Mesendoderm (in vitro differentiated cells): ENCODE data around the gene GALK2.

ENCODE experiments used
- DNase-seq: peaks from one replicate; pipeline ENCODE4 v3.0.0; 2013
- H2AK5ac ChIP-seq: 2 replicates; pipeline ENCODE4 v1.6.1; 2013; ENCODE audit warnings: low read length, inconsistent platforms
- H2BK120ac ChIP-seq: 2 replicates; pipeline ENCODE4 v1.6.1; 2013; ENCODE audit warnings: low read depth, mild to moderate bottlenecking, low read length, moderate library complexity, mixed read lengths
- H2BK15ac ChIP-seq: replicated peaks from 2 replicates; pipeline ENCODE4 v1.6.1; 2013; ENCODE audit warnings: low read depth, mild to moderate bottlenecking, moderate library complexity
- H2BK5ac ChIP-seq: 2 replicates; pipeline ENCODE4 v1.6.1; 2013; ENCODE audit warnings: low read length, inconsistent platforms
- H3K18ac ChIP-seq: 2 replicates; pipeline ENCODE4 v1.6.1; 2013; ENCODE audit warnings: mild to moderate bottlenecking, low read length, mixed read lengths
- H3K23ac ChIP-seq: one replicate; pipeline ENCODE4 v1.6.1; 2013; ENCODE audit warnings: low read length
- H3K27ac ChIP-seq: 2 replicates; pipeline ENCODE4 v1.5.1; 2013; ENCODE audit warnings: low read depth, mild to moderate bottlenecking, inconsistent platforms, low read length, moderate library complexity
- H3K27me3 ChIP-seq: 2 replicates; pipeline ENCODE4 v1.6.1; 2013; ENCODE audit warnings: low read length, control low read depth, mild to moderate bottlenecking, inconsistent platforms; ENCODE audit not compliant: insufficient read depth, poor library complexity
- H3K36me3 ChIP-seq: 2 replicates; pipeline ENCODE4 v1.6.1; 2013; ENCODE audit warnings: low read length, inconsistent platforms; ENCODE audit not compliant: control insufficient read depth, insufficient read depth
- H3K4ac ChIP-seq: one replicate; pipeline ENCODE4 v1.6.1; 2013; ENCODE audit warnings: low read depth, mild to moderate bottlenecking, low read length, moderate library complexity
- H3K4me1 ChIP-seq: 2 replicates; pipeline ENCODE4 v1.6.1; 2013; ENCODE audit warnings: low read depth, low read length, inconsistent platforms; ENCODE audit not compliant: control insufficient read depth
- H3K4me2 ChIP-seq: 2 replicates; pipeline ENCODE4 v1.6.1; 2013; ENCODE audit warnings: low read length
- H3K4me3 ChIP-seq: 2 replicates; pipeline ENCODE4 v1.5.1; 2013; ENCODE audit warnings: mild to moderate bottlenecking, low read length
- H3K56ac ChIP-seq: one replicate; pipeline ENCODE4 v1.6.1; 2013; ENCODE audit warnings: low read length
- H3K79me1 ChIP-seq: 2 replicates; pipeline ENCODE4 v1.6.1; 2013; ENCODE audit warnings: low read length, inconsistent platforms
- H3K79me2 ChIP-seq: 2 replicates; pipeline ENCODE4 v1.6.1; 2013; ENCODE audit warnings: mild to moderate bottlenecking, low read length; ENCODE audit not compliant: control insufficient read depth, insufficient read depth
- H3K9ac ChIP-seq: 2 replicates; pipeline ENCODE4 v1.6.1; 2013; ENCODE audit warnings: low read length, inconsistent platforms
- H4K5ac ChIP-seq: one replicate; pipeline ENCODE4 v1.6.1; 2013; ENCODE audit warnings: low read length
- H4K8ac ChIP-seq: one replicate; pipeline ENCODE4 v1.6.1; 2013; ENCODE audit warnings: low read depth, mild to moderate bottlenecking, control low read depth, low read length, moderate library complexity
- WGBS: extraction: QIAGEN DNeasy Blood & Tissue Kit; methylation state at CpG from one replicate; pipeline ENCODE4 v1.1.7; 2013; ENCODE audit warnings: low lambda C conversion rate, missing lambda C conversion rate; ENCODE audit not compliant: insufficient coverage; ENCODE audit errors: extremely low coverage; 5-methylcytosine and 5-hydroxymethylcytosine counted together

The GALK2 gene

DNA sequence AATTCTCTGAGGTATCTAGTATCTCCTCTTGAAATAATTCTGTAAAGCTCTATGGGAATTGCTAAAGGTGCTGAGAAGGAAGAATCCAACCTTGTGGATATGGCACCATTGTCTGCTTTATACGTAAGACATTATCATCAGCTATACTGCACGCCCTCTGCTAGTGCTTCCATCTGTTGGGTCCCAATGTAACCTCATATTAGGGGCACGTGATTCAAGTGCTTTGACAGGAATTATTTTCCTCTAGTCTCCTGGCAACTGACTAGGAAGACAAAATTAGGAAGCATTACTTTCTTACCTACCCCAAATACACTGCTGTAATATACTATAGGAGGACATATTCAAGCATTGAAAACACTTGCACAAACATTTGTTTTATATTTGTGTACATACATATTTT, 38.6 kb upstream of the GALK2 start:
- H3K4ac ChIP-seq: no peak overlapping the region
- DNase-seq: no peak
- H3K4me3 ChIP-seq: no peak overlapping the region
- no peak overlapping the region for H3K56ac ChIP-seq
- peaks cover 2% of the 10 kb centered on the region for H3K36me3 ChIP-seq
- H2BK15ac ChIP-seq: no peak overlapping the region
- H2AK5ac ChIP-seq: no peak overlapping the region
- H4K5ac ChIP-seq: no peak overlapping the region
- no peak overlapping the region for H4K8ac ChIP-seq
- H3K23ac ChIP-seq: no peak overlapping the region
- no peaks in the 10 kb centered on the region for H3K27me3 ChIP-seq
- H3K9ac ChIP-seq: no peak overlapping the region
- H3K79me1 ChIP-seq: no peaks in the 10 kb centered on the region
- no peak overlapping the region for H3K4me2 ChIP-seq
- H2BK5ac ChIP-seq: no peak overlapping the region
- WGBS: no CpG with 5 or more reads among the region's 3 CpGs
- no peak overlapping the region for H3K27ac ChIP-seq
- H3K4me1 ChIP-seq: no peaks in the 10 kb centered on the region
- H2BK120ac ChIP-seq: no peak overlapping the region
- H3K79me2 ChIP-seq: no peaks in the 10 kb centered on the region
- H3K18ac ChIP-seq: no peak overlapping the region

DNA sequence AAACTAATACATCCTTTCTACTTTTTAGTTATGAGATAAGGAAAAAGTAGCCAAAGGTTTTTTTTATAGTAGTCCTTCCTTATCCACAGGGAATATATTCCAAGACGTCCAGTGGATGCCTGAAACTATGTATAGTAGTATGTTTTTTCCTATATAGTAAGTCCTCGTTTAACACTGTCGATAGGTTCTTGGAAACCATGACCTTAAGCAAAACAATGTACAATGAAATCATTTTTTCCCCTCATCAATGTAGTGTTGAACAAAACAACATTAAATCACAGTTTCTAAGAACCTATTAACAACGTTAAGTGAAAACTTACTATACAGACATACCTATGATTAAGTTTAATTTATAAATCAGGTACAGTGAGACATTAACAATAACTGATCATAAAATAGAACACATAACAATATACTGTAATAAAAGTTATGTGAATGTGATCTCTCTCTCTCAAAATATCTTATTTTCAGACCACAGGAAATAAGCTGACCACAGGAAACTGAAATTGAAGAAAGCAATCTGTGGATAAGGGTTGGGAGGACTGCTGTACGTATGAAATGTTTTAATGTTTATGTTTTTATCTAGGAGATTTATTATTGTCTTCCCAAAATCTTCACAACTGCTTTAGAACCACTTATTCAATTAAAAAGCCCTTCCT, 35.2 kb upstream of the GALK2 start:
- H3K4ac ChIP-seq: no peak overlapping the region
- no peaks in the 10 kb centered on the region for H3K27me3 ChIP-seq
- no peak overlapping the region for H4K5ac ChIP-seq
- H3K79me1 ChIP-seq: no peaks in the 10 kb centered on the region
- H2BK120ac ChIP-seq: no peak overlapping the region
- no peak overlapping the region for H2AK5ac ChIP-seq
- H3K4me1 ChIP-seq: no peaks in the 10 kb centered on the region
- no peaks in the 10 kb centered on the region for H3K79me2 ChIP-seq
- no peak overlapping the region for H3K4me3 ChIP-seq
- H3K4me2 ChIP-seq: no peak overlapping the region
- no CpG with 5 or more reads among the region's 5 CpGs for WGBS
- no peak overlapping the region for H3K9ac ChIP-seq
- H3K36me3 ChIP-seq: no peaks in the 10 kb centered on the region
- H3K27ac ChIP-seq: no peak overlapping the region
- H3K56ac ChIP-seq: no peak overlapping the region
- no peak overlapping the region for H3K23ac ChIP-seq
- no peak overlapping the region for H2BK15ac ChIP-seq
- DNase-seq: no peak
- H4K8ac ChIP-seq: no peak overlapping the region
- no peak overlapping the region for H2BK5ac ChIP-seq
- no peak overlapping the region for H3K18ac ChIP-seq

DNA sequence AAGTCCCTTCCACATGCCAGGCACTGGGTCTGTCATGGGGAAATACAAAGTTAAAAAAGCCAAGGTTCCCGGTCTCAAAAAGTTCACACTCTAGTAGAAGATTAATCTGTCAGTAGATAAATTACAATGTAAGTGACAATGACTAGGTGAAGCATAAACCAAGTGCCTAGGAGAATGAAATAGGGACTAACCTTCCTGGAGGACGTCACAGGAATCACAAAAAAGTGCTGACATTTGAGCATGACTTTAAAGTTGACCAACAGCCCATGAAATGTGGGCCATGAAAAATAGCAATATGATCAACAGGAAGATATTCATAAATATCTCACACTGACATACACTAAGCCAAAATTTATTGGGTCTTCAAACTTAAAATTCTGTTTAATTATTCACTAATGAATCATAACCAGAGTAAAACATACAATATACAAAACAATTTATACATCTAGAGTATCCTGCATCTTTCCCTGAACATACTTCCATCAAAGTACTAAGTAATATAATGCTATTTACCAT, 34.6 kb upstream of the GALK2 start:
- Histone ChIP-seq H2BK15ac (no peak overlapping the region), H3K18ac (no peak overlapping the region), H4K5ac (no peak overlapping the region), H3K79me2 (no peaks in the 10 kb centered on the region), H2AK5ac (no peak overlapping the region), H3K4me2 (no peak overlapping the region), H3K9ac (no peak overlapping the region), H3K4me3 (no peak overlapping the region), H3K4me1 (no peaks in the 10 kb centered on the region), H3K27ac (no peak overlapping the region), H3K27me3 (no peaks in the 10 kb centered on the region), H3K36me3 (no peaks in the 10 kb centered on the region), H3K79me1 (no peaks in the 10 kb centered on the region), H3K4ac (no peak overlapping the region), H3K23ac (no peak overlapping the region), H3K56ac (no peak overlapping the region), H4K8ac (no peak overlapping the region), H2BK120ac (no peak overlapping the region), H2BK5ac (no peak overlapping the region)
- no CpG with 5 or more reads among the region's 2 CpGs for WGBS
- DNase-seq: no peak

- DNase-seq: no peak
- Histone ChIP-seq H3K4me2 (no peak overlapping the region), H3K27ac (no peak overlapping the region), H3K56ac (no peak overlapping the region), H4K5ac (no peak overlapping the region), H2BK120ac (no peak overlapping the region), H3K4ac (no peak overlapping the region), H3K27me3 (no peaks in the 10 kb centered on the region), H2BK15ac (no peak overlapping the region), H3K4me3 (no peak overlapping the region), H3K4me1 (no peaks in the 10 kb centered on the region), H3K79me2 (no peaks in the 10 kb centered on the region), H2AK5ac (no peak overlapping the region), H3K79me1 (no peaks in the 10 kb centered on the region), H2BK5ac (no peak overlapping the region), H3K18ac (no peak overlapping the region), H3K36me3 (no peaks in the 10 kb centered on the region), H3K23ac (no peak overlapping the region), H3K9ac (no peak overlapping the region), H4K8ac (no peak overlapping the region)
- no CpG with 5 or more reads among the region's 3 CpGs for WGBS
Measured at GRCh38 chr15:49135911-49136310, 34.1 kb upstream of the GALK2 start.

DNA sequence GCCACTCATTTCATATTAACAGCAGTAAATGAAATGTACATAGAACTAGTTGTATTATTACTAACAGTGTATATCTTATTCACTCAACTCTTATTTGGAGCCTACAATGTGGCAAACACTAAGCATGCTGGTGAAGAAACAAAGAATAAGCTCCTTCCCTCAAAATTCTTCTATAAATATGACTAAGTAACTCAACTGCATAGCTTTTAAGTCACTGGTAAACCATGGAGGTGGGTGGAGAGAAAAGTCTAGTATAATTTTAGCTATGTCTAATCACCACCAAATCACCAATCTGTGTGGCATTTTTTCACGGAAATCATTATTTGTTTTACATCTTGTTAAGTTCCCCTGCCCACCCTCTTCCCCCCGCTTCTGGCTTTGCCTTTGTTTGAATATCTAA, 32.2 kb upstream of the GALK2 start:
- Histone ChIP-seq H3K4me1 (no peaks in the 10 kb centered on the region), H3K36me3 (peaks cover under 1% of the 10 kb centered on the region), H3K79me1 (peaks cover under 1% of the 10 kb centered on the region), H3K23ac (no peak overlapping the region), H4K5ac (no peak overlapping the region), H2BK5ac (no peak overlapping the region), H3K56ac (no peak overlapping the region), H3K27ac (no peak overlapping the region), H2BK120ac (no peak overlapping the region), H2BK15ac (no peak overlapping the region), H4K8ac (no peak overlapping the region), H2AK5ac (no peak overlapping the region), H3K27me3 (no peaks in the 10 kb centered on the region), H3K9ac (no peak overlapping the region), H3K79me2 (no peaks in the 10 kb centered on the region), H3K4me2 (no peak overlapping the region), H3K4ac (no peak overlapping the region), H3K18ac (no peak overlapping the region), H3K4me3 (no peak overlapping the region)
- no CpG with 5 or more reads among the region's 2 CpGs for WGBS
- DNase-seq: no peak
